ENCODE measurements around the gene ZNRF4.

The ZNRF4 gene

DNA sequence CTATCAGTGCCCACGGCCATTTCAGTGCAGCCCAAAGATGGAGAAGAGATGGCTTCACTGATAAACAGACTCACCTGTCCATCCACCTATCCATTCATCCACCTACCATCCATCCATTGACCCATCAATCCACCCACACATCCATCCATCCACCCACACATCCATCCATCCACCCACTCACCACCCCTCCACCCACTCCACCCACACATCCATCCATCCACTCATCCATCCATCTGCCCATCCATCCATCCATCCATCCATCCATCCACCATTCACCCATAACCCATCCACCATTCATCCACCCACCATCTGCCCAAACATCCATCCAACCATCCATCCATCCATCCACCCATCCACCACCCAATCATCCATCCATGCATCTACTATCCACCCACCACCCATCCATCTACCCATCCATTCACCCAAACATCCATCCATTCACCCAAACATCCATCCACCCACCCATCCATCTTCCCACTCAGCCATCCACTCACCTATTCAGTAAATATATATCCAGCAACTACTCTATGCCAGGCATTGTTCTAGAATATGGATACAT is 31.6 kb upstream of the ZNRF4 start (continued):
- TF ChIP-seq PBX3 (CRISPR knock-in tag; IDR thresholded peaks at IDR 0.05): no peak

- ChIA-PET CTCF (no interaction called here), POLR2A (no interaction called here)
- H3K4me1 ChIP-seq (ENCODE audit: control insufficient read depth, insufficient read depth, low read length): no peaks in the 10 kb centered on the region
- H3K27ac ChIP-seq (ENCODE audit: extremely low read depth, low read depth, low read length): no peak overlapping the region
- TF ChIP-seq PRDM10 (tag by site-specific recombination; IDR thresholded peaks at IDR 0.05) (peak; percentile 70), SP7 (tag by site-specific recombination; IDR thresholded peaks at IDR 0.05) (no peak), ZNF16 (tag by site-specific recombination; IDR thresholded peaks at IDR 0.05; ENCODE audit: low read depth) (no peak), ZNF114 (tag by site-specific recombination; IDR thresholded peaks at IDR 0.05) (no peak), SCRT2 (tag by site-specific recombination; IDR thresholded peaks at IDR 0.05) (peak; percentile 47), ZNF404 (tag by site-specific recombination; IDR thresholded peaks at IDR 0.05) (no peak), SP2 (tag by site-specific recombination; IDR thresholded peaks at IDR 0.05) (0 out of 2 replicates have a peak, but pooled peaks have one; percentile 12)
- TF ChIP-seq, protein P1, sequence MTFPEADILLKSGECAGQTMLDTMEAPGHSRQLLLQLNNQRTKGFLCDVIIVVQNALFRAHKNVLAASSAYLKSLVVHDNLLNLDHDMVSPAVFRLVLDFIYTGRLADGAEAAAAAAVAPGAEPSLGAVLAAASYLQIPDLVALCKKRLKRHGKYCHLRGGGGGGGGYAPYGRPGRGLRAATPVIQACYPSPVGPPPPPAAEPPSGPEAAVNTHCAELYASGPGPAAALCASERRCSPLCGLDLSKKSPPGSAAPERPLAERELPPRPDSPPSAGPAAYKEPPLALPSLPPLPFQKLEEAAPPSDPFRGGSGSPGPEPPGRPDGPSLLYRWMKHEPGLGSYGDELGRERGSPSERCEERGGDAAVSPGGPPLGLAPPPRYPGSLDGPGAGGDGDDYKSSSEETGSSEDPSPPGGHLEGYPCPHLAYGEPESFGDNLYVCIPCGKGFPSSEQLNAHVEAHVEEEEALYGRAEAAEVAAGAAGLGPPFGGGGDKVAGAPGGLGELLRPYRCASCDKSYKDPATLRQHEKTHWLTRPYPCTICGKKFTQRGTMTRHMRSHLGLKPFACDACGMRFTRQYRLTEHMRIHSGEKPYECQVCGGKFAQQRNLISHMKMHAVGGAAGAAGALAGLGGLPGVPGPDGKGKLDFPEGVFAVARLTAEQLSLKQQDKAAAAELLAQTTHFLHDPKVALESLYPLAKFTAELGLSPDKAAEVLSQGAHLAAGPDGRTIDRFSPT (tag by site-specific recombination; IDR thresholded peaks at IDR 0.05): no peak
- TF ChIP-seq, protein P2, sequence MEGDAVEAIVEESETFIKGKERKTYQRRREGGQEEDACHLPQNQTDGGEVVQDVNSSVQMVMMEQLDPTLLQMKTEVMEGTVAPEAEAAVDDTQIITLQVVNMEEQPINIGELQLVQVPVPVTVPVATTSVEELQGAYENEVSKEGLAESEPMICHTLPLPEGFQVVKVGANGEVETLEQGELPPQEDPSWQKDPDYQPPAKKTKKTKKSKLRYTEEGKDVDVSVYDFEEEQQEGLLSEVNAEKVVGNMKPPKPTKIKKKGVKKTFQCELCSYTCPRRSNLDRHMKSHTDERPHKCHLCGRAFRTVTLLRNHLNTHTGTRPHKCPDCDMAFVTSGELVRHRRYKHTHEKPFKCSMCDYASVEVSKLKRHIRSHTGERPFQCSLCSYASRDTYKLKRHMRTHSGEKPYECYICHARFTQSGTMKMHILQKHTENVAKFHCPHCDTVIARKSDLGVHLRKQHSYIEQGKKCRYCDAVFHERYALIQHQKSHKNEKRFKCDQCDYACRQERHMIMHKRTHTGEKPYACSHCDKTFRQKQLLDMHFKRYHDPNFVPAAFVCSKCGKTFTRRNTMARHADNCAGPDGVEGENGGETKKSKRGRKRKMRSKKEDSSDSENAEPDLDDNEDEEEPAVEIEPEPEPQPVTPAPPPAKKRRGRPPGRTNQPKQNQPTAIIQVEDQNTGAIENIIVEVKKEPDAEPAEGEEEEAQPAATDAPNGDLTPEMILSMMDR (tag by site-specific recombination; IDR thresholded peaks at IDR 0.05): no peak
- TF ChIP-seq, protein P3, sequence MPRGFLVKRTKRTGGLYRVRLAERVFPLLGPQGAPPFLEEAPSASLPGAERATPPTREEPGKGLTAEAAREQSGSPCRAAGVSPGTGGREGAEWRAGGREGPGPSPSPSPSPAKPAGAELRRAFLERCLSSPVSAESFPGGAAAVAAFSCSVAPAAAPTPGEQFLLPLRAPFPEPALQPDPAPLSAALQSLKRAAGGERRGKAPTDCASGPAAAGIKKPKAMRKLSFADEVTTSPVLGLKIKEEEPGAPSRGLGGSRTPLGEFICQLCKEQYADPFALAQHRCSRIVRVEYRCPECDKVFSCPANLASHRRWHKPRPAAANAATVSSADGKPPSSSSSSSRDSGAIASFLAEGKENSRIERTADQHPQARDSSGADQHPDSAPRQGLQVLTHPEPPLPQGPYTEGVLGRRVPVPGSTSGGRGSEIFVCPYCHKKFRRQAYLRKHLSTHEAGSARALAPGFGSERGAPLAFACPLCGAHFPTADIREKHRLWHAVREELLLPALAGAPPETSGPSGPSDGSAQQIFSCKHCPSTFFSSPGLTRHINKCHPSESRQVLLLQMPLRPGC (tag by site-specific recombination; IDR thresholded peaks at IDR 0.05): no peak
- no peaks in the 10 kb centered on the region for H3K36me3 ChIP-seq (ENCODE audit: control insufficient read depth in 2 of 2, insufficient read depth in 1 of 2, low read length in 2 of 2)
- H3K4me3 ChIP-seq (ENCODE audit: low read depth, low read length): no peak overlapping the region
- no peaks in the 10 kb centered on the region for H3K9me3 ChIP-seq (ENCODE audit: control insufficient read depth, insufficient read depth, low read depth, low read length)
Observed at GRCh38 chr19:5424192-5424973, 30.8 kb upstream of the ZNRF4 start.

Measured in HEK293 (cell line).